SK-N-SH (cell line): Measurements from ENCODE around the gene ATP6V0E2. TPM values are rescaled to one million over a fixed set of nuclear protein-coding genes. Genes with fewer than 3 reads are reported as not detected.

Experiments
- CTCF ChIA-PET: fragments of 300-600, 350-600 bp; formaldehyde crosslinking; extraction: SDS; loops from one replicate; lab custom pipeline; 2021; lab: Yijun Ruan, JAX
- POLR2A ChIA-PET: fragments of 350-600 bp; sonication (Branson Sonifier 250); formaldehyde crosslinking; extraction: SDS; loops from one replicate; lab custom pipeline; 2020; ENCODE audit warnings: antibody characterized with exemption, inconsistent platforms; lab: Yijun Ruan, JAX
- DNase-seq: peaks from one replicate; pipeline ENCODE4 v3.0.0; 2012
- H2AFZ ChIP-seq: fragments of 200-600 bp; sonication (generic); 2 replicates; pipeline ENCODE4 v1.8.1; 2016; ENCODE audit warnings: antibody characterized with exemption, mild to moderate bottlenecking, low read depth
- H3F3A ChIP-seq: fragments of 200-600 bp; sonication (generic); replicated peaks from 2 replicates; pipeline ENCODE3; 2016; ENCODE audit warnings: antibody characterized with exemption, mild to moderate bottlenecking; ENCODE audit not compliant: insufficient read depth
- H3K27ac ChIP-seq, 2 experiments: fragments of 200-500 bp in 1 of 2; fragments of 200-600 bp in 1 of 2; sonication (Bioruptor generic) in 1 of 2; sonication (generic), shearing (Covaris generic) in 1 of 2; 2 replicates each; pipeline versions ENCODE4 v1.5.1 to v1.6.1; 2014 to 2016; ENCODE audit warnings: low read depth in 2 of 2, inconsistent platforms in 1 of 2, low read length in 1 of 2, mild to moderate bottlenecking in 1 of 2, mixed read lengths in 1 of 2
- H3K27me3 ChIP-seq: fragments of 200-600 bp; sonication (generic), shearing (Covaris generic); 2 replicates; pipeline ENCODE4 v1.6.1; 2016; ENCODE audit warnings: mixed run types; ENCODE audit not compliant: insufficient read depth
- H3K36me3 ChIP-seq, 2 experiments: fragments of 200-500 bp in 1 of 2; fragments of 200-600 bp in 1 of 2; sonication (Bioruptor generic) in 1 of 2; sonication (generic) in 1 of 2; replicated peaks in 1 of 2; 2 replicates each; pipeline versions ENCODE3 to v1.5.1; 2014 to 2016; ENCODE audit warnings: low read length in 1 of 2, mild to moderate bottlenecking in 1 of 2; ENCODE audit not compliant: insufficient read depth in 2 of 2, control insufficient read depth in 1 of 2
- H3K4me1 ChIP-seq, 2 experiments: fragments of 200-500 bp in 1 of 2; fragments of 200-600 bp in 1 of 2; sonication (Bioruptor generic) in 1 of 2; sonication (generic), shearing (Covaris generic) in 1 of 2; 2 replicates each; pipeline versions ENCODE4 v1.5.1 to v1.6.1; 2014 to 2016; ENCODE audit warnings: low read depth in 1 of 2, low read length in 1 of 2, mixed run types in 1 of 2; ENCODE audit not compliant: insufficient read depth in 2 of 2, control insufficient read depth in 1 of 2
- H3K4me2 ChIP-seq: fragments of 200-600 bp; sonication (generic), shearing (Covaris generic); 2 replicates; pipeline ENCODE4 v1.6.1; 2017; ENCODE audit warnings: mixed run types
- H3K4me3 ChIP-seq, 2 experiments: fragments of 200-500 bp in 1 of 2; fragments of 200-600 bp in 1 of 2; sonication (Bioruptor generic) in 1 of 2; sonication (generic), shearing (Covaris generic) in 1 of 2; 2 replicates each; pipeline versions ENCODE4 v1.5.1 to v1.8.1; 2014 to 2016; ENCODE audit warnings: low read depth in 2 of 2, inconsistent platforms in 1 of 2, low read length in 1 of 2, mild to moderate bottlenecking in 1 of 2, mixed read lengths in 1 of 2, moderate library complexity in 1 of 2
- H3K79me2 ChIP-seq: fragments of 200-600 bp; sonication (generic); 2 replicates; pipeline ENCODE4 v1.8.1; 2017; ENCODE audit warnings: mild to moderate bottlenecking; ENCODE audit not compliant: insufficient read depth
- H3K9ac ChIP-seq: fragments of 200-600 bp; sonication (generic); 2 replicates; pipeline ENCODE4 v1.6.1; 2017; ENCODE audit warnings: mixed run types
- H3K9me2 ChIP-seq: fragments of 200-600 bp; sonication (generic); 2 replicates; pipeline ENCODE4 v1.6.1; 2017; ENCODE audit warnings: mixed run types
- H3K9me3 ChIP-seq: fragments of 200-600 bp; sonication (generic); 2 replicates; pipeline ENCODE4 v1.6.1; 2017; ENCODE audit warnings: mixed run types, mild to moderate bottlenecking, moderate library complexity
- H4K20me1 ChIP-seq: fragments of 200-600 bp; sonication (generic); 2 replicates; pipeline ENCODE4 v1.6.1; 2017; ENCODE audit warnings: mild to moderate bottlenecking, mixed run types; ENCODE audit not compliant: insufficient read depth
- ELF1 ChIP-seq: IDR thresholded peaks from 2 replicates; pipeline ENCODE4 v1.4.0; 2012
- EZH2phosphoT487 ChIP-seq: fragments of 200-600 bp; sonication (generic); IDR thresholded peaks from 2 replicates; pipeline ENCODE4 v1.6.1; 2017; ENCODE audit warnings: low read depth, mixed run types, mild to moderate bottlenecking, antibody characterized with exemption, moderate library complexity, borderline replicate concordance
- FOSL2 ChIP-seq: IDR thresholded peaks from 2 replicates; pipeline ENCODE4 v1.4.0; 2012; ENCODE audit warnings: low read depth, mild to moderate bottlenecking, moderate library complexity, borderline replicate concordance
- IRF3 ChIP-seq: fragments of 150-350 bp; IDR thresholded peaks from 2 replicates; pipeline ENCODE4 v1.6.1; 2016; ENCODE audit warnings: mild to moderate bottlenecking, low read depth, low read length
- RCOR1 ChIP-seq: fragments of 150-350 bp; IDR thresholded peaks from 2 replicates; pipeline ENCODE4 v1.6.1; 2017; ENCODE audit warnings: antibody characterized with exemption, low read length
- USF1 ChIP-seq: IDR thresholded peaks from 2 replicates; pipeline ENCODE4 v1.4.0; 2012; ENCODE audit warnings: low read depth, borderline replicate concordance
- WGBS: methylation state at CpG from one replicate; pipeline ENCODE4 v1.1.6; 2017; ENCODE audit warnings: low lambda C conversion rate; 5-methylcytosine and 5-hydroxymethylcytosine counted together
- polyA plus RNA-seq, 3 experiments: library from polyadenylated mRNA; depleted of rRNA; stranded (reverse); fragments of >200 nt; gene quantifications; 2 replicates each; pipeline ENCODE4 v1.2.3, GENCODE V29; 2012

Gene ATP6V0E2
- polyA plus RNA-seq, 1 of the 3 experiments (the other 2 are of a cell fraction) = 49.6 TPM

- ChIA-PET CTCF (interaction anchor here (0.6 to 10.8 kb wide), 5 partner anchors 13 to 56 kb away, joined by 3 to 119 read pairs (median 4); partner anchors contain the start of gene ZNF862), POLR2A (no interaction called here)
- H3K4me3 ChIP-seq = no peak overlapping the region
- DNase-seq = peak; percentile 30
- H3K4me2 ChIP-seq = no peak overlapping the region
- H3K9me3 ChIP-seq = no peaks in the 10 kb centered on the region
- peaks cover 12% of the 10 kb centered on the region; the same call in 1 of the 2 replicates for H3K27me3 ChIP-seq
- peaks cover 0 to 2% of the 10 kb centered on the region in 2 experiments; a peak in 1 of 4 replicates for H3K4me1 ChIP-seq
- no peak overlapping the region for H3K9ac ChIP-seq
- no peaks in the 10 kb centered on the region for H3K36me3 ChIP-seq
- 58% methylated on average over 10 of the region's 19 CpGs for WGBS
- H3K79me2 ChIP-seq = no peaks in the 10 kb centered on the region
- no peaks in the 10 kb centered on the region for H3K9me2 ChIP-seq
- no peak overlapping the region for H3K27ac ChIP-seq
- TF ChIP-seq FOSL2 = no peak
- H4K20me1 ChIP-seq = no peaks in the 10 kb centered on the region
- no peak overlapping the region for H2AFZ ChIP-seq
- no peaks in the 10 kb centered on the region for H3F3A ChIP-seq
These were observed 48.0 kb upstream of the ATP6V0E2 start for GRCh38 chr7:149825567-149826343.

DNA sequence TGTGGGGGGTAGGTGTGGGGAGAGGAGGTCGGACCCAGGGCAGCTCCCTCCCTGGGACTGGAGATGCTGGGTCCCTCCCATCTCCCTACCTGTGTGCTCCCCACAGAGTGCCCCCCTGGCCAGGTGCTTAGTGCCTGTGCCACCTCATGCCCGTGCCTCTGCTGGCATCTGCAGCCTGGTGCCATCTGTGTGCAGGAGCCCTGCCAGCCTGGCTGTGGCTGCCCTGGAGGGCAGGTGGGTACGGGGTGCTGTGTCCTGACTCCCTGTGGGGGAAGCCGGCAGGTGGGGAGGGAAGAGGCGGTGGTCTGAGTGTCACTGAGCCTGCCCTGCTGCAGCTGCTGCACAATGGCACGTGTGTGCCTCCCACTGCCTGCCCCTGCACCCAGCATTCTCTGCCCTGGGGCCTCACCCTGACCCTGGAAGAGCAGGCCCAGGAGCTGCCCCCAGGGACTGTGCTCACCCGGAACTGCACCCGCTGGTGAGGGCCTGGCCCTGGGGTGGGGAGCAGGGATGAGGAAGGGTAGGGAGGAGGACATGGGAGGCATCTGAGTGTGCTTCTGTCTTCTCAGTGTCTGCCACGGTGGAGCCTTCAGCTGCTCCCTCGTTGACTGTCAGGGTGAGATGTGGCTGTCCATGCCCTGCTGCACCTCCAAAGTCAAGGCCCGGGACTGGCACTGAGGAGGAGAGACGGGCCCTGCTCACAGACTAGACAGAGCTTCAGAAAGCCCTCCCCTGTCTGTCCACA, 47.3 kb upstream of the ATP6V0E2 start:
- H3K79me2 ChIP-seq = no peaks in the 10 kb centered on the region
- DNase-seq = peak; percentile 41
- H3K27ac ChIP-seq = no peak overlapping the region
- H3K4me3 ChIP-seq = no peak overlapping the region
- ChIA-PET CTCF (interaction anchor here (0.6 to 2.9 kb wide), 5 partner anchors 11 to 542 kb away, joined by 3 to 16 read pairs (median 3); partner anchors contain the start of gene ZNF862), POLR2A (no interaction called here)
- no peaks in the 10 kb centered on the region for H3K9me2 ChIP-seq
- no peak overlapping the region for H3K4me2 ChIP-seq
- H3F3A ChIP-seq = no peaks in the 10 kb centered on the region
- H3K4me1 ChIP-seq = peaks cover 0 to 2% of the 10 kb centered on the region in 2 experiments; a peak in 1 of 4 replicates
- TF ChIP-seq IRF3 (no peak), RCOR1 (no peak), ELF1 (no peak), EZH2phosphoT487 (no peak), USF1 (no peak)
- H3K9me3 ChIP-seq = no peaks in the 10 kb centered on the region
- 45% methylated on average over 9 of the region's 12 CpGs for WGBS
- H4K20me1 ChIP-seq = no peaks in the 10 kb centered on the region
- peaks cover 18% of the 10 kb centered on the region for H3K27me3 ChIP-seq
- no peak overlapping the region for H3K9ac ChIP-seq
- no peaks in the 10 kb centered on the region for H3K36me3 ChIP-seq
- no peak overlapping the region for H2AFZ ChIP-seq
